PC-3 (cell line): Measurements from ENCODE around the gene PIR. TPM values are rescaled to one million over a fixed set of nuclear protein-coding genes. Genes with fewer than 3 reads are reported as not detected.
A peak's percentile ranks its signal among the peaks of the same experiment; 100 is the strongest.

Experiments
- ATAC-seq: fragments of 200-7000 bp; cut with Tn5 transposase; 2 replicates; pipeline ENCODE4 v1.9.1; 2020; ENCODE audit warnings: mild to moderate bottlenecking, moderate library complexity
- BruUV-seq: library from RNA; stranded (reverse); fragments of 400-500 nt; replicated peaks from 2 replicates; lab custom pipeline; 2021; lab: Mats Ljungman, UMichigan
- CTCF ChIA-PET: fragments of 300-600 bp; sonication (Branson Sonifier 250); formaldehyde crosslinking; loops from one replicate; lab custom pipeline; 2022; ENCODE audit warnings: antibody characterized with exemption; lab: Charles Lee
- POLR2A ChIA-PET: fragments of 300-600 bp; sonication (Branson Sonifier 250); formaldehyde crosslinking; loops from one replicate; lab custom pipeline; 2022; ENCODE audit warnings: antibody characterized with exemption; ENCODE audit not compliant: unreplicated experiment; lab: Charles Lee
- DNase-seq: peaks from one replicate; pipeline ENCODE4 v3.0.0-alpha.2; 2015
- H2AFZ ChIP-seq: fragments of 300-600 bp; sonication (generic); 2 replicates; pipeline ENCODE4 v1.6.0; 2016; ENCODE audit warnings: antibody characterized with exemption, low read length
- H3F3A ChIP-seq: fragments of 300-600 bp; sonication (generic); one replicate; pipeline ENCODE4 v1.6.0; 2017; ENCODE audit warnings: antibody characterized with exemption, low read length, control low read depth, mild to moderate bottlenecking; ENCODE audit not compliant: unreplicated experiment
- H3K27ac ChIP-seq: fragments of 300-600 bp; sonication (generic); 2 replicates; pipeline ENCODE4 v1.5.1; 2016; ENCODE audit warnings: mild to moderate bottlenecking, low read length
- H3K27me3 ChIP-seq: fragments of 300-600 bp; sonication (generic); 2 replicates; pipeline ENCODE4 v1.6.1; 2016; ENCODE audit warnings: low read length, mixed read lengths
- H3K36me3 ChIP-seq: fragments of 300-600 bp; sonication (generic); 2 replicates; pipeline ENCODE4 v1.6.1; 2016; ENCODE audit warnings: low read depth, mixed run types, low read length, mixed read lengths
- H3K4me1 ChIP-seq: fragments of 300-600 bp; sonication (generic); 2 replicates; pipeline ENCODE4 v1.5.1; 2016; ENCODE audit warnings: low read length; ENCODE audit not compliant: insufficient read depth
- H3K4me2 ChIP-seq: fragments of 300-600 bp; sonication (generic); 2 replicates; pipeline ENCODE4 v1.6.0; 2016; ENCODE audit warnings: low read length
- H3K4me3 ChIP-seq: fragments of 300-600 bp; sonication (generic); 2 replicates; pipeline ENCODE4 v1.5.1; 2016; ENCODE audit warnings: mild to moderate bottlenecking, low read length, mixed read lengths
- H3K79me2 ChIP-seq: fragments of 300-600 bp; sonication (generic); 2 replicates; pipeline ENCODE4 v1.6.1; 2017; ENCODE audit warnings: low read length, mixed read lengths
- H3K9ac ChIP-seq: fragments of 300-600 bp; sonication (generic); 2 replicates; pipeline ENCODE4 v1.6.0; 2016; ENCODE audit warnings: mild to moderate bottlenecking, low read length
- H3K9me2 ChIP-seq: fragments of 300-600 bp; sonication (generic); replicated peaks from 2 replicates; pipeline ENCODE4 v1.6.1; 2016; ENCODE audit warnings: mixed run types, low read length, mixed read lengths
- H3K9me3 ChIP-seq: fragments of 300-600 bp; sonication (generic); 2 replicates; pipeline ENCODE4 v1.6.1; 2016; ENCODE audit warnings: low read length, mixed read lengths
- H4K20me1 ChIP-seq: fragments of 300-600 bp; sonication (generic); 2 replicates; pipeline ENCODE4 v1.6.1; 2016; ENCODE audit warnings: low read length, mixed read lengths
- EZH2 ChIP-seq: fragments of 300-600 bp; sonication (generic); IDR thresholded peaks from one replicate; pipeline ENCODE4 v1.6.1; 2017; ENCODE audit warnings: antibody characterized with exemption, mild to moderate bottlenecking, low read length; ENCODE audit not compliant: unreplicated experiment
- EZH2phosphoT487 ChIP-seq: fragments of 300-600 bp; sonication (generic); IDR thresholded peaks from 2 replicates; pipeline ENCODE4 v1.6.1; 2018; ENCODE audit warnings: mild to moderate bottlenecking, antibody characterized with exemption, low read length, borderline replicate concordance
- intact Hi-C: fragments of 100-400 bp; cut with micrococcal nuclease; formaldehyde crosslinking; loops from 2 replicates; pipeline ENCODE4 v1.9.0; 2023
- total RNA-seq: library from RNA; depleted of rRNA; stranded (reverse); fragments of >200 nt; gene quantifications from 2 replicates; pipeline ENCODE4 v1.2.3, GENCODE V29; 2014
- TF ChIP-seq, protein P1 (sequence below): fragments of 300-600 bp; sonication (generic); conservative IDR thresholded peaks from 2 replicates; pipeline ENCODE4 v1.5.1; 2017; ENCODE audit warnings: antibody characterized with exemption, low read depth, mild to moderate bottlenecking, low read length

PIR gene
- total RNA-seq, 1 experiment from 2014 or later, result 50.8 TPM

DNA sequence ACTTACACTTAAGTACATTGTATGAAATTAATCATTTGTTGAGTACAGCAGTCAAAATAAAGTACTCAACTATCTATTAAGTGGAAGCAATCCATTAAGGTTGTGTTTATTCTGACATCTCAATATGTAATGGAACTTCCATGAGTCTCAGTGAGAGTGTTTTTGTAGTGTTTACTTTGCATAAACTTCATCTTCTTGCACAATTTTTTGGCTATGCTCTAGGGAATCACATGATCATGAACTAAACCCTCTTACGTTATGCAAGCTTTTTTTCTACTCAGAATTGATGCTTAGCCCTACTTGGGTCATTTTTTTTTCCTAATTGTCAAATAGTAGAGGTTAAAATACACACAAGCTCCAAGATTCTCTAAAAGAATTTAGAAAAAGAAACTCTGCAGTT is 136.7 kb downstream of the PIR start:
- BruUV-seq, result no TSS peak
- Histone ChIP-seq H3K27me3 (no peaks in the 10 kb centered on the region), H3K9ac (no peak overlapping the region), H2AFZ (no peak overlapping the region), H3K9me3 (no peaks in the 10 kb centered on the region), H3K4me2 (no peak overlapping the region), H3K4me3 (no peak overlapping the region), H3K79me2 (no peaks in the 10 kb centered on the region), H3K9me2 (no peaks in the 10 kb centered on the region), H3F3A (no peaks in the 10 kb centered on the region), H3K36me3 (no peaks in the 10 kb centered on the region), H3K4me1 (no peaks in the 10 kb centered on the region), H4K20me1 (no peaks in the 10 kb centered on the region), H3K27ac (no peak overlapping the region)
- TF ChIP-seq, protein P1, sequence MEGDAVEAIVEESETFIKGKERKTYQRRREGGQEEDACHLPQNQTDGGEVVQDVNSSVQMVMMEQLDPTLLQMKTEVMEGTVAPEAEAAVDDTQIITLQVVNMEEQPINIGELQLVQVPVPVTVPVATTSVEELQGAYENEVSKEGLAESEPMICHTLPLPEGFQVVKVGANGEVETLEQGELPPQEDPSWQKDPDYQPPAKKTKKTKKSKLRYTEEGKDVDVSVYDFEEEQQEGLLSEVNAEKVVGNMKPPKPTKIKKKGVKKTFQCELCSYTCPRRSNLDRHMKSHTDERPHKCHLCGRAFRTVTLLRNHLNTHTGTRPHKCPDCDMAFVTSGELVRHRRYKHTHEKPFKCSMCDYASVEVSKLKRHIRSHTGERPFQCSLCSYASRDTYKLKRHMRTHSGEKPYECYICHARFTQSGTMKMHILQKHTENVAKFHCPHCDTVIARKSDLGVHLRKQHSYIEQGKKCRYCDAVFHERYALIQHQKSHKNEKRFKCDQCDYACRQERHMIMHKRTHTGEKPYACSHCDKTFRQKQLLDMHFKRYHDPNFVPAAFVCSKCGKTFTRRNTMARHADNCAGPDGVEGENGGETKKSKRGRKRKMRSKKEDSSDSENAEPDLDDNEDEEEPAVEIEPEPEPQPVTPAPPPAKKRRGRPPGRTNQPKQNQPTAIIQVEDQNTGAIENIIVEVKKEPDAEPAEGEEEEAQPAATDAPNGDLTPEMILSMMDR, result no peak
- TF ChIP-seq EZH2phosphoT487 (no peak), EZH2 (no peak)
- ChIA-PET POLR2A (no interaction called here), CTCF (no interaction called here)
- DNase-seq, result no peak
- intact Hi-C loops, result no loop called here
- ATAC-seq, result no peak

DNA sequence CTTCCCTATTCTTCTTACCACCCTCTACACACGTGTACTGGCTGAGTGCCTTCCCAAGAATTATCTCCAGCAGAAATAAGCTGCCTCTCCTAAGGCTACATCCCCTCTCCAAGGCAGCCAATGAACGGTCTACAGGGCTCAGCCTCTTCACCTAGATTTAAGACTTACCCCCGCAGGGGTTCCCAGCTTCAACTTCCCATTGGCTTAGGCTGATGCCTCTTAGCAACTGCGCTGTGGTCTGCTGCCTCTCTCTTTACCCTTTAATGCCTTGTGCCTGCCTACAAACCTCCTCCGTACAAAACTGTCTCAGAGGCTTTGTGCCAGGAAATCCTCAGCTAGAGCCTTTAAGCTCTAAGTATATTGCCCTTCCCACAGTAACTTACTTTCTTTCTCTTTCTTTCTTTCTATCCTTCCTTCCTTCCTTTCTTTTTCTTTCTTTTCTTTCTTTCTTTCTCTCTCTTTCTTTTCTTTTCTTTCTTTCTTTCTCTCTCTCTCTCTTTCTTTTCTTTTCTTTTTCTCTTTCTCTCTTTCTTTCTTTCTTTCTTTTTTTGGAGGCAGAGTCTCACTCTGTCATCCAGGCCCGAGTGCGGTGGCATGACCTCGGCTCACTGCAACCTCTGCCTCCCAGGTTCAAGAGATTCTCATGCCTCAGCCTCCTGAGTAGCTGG is 142.7 kb downstream of the PIR start:
- Histone ChIP-seq H4K20me1 (no peaks in the 10 kb centered on the region), H3K79me2 (no peaks in the 10 kb centered on the region), H2AFZ (no peak overlapping the region), H3K27ac (no peak overlapping the region), H3K4me3 (no peak overlapping the region), H3K27me3 (no peaks in the 10 kb centered on the region), H3F3A (no peaks in the 10 kb centered on the region), H3K4me1 (no peaks in the 10 kb centered on the region), H3K9me2 (no peaks in the 10 kb centered on the region), H3K4me2 (no peak overlapping the region), H3K36me3 (no peaks in the 10 kb centered on the region), H3K9me3 (no peaks in the 10 kb centered on the region), H3K9ac (no peak overlapping the region)
- CTCF ChIA-PET, result no interaction called here
- intact Hi-C loops, result no loop called here
- ATAC-seq (no peak), DNase-seq (no peak)
- POLR2A ChIA-PET, result no interaction called here
- no TSS peak for BruUV-seq
- TF ChIP-seq, protein P1, result no peak
- TF ChIP-seq EZH2, result no peak
- TF ChIP-seq EZH2phosphoT487, result no peak

DNA sequence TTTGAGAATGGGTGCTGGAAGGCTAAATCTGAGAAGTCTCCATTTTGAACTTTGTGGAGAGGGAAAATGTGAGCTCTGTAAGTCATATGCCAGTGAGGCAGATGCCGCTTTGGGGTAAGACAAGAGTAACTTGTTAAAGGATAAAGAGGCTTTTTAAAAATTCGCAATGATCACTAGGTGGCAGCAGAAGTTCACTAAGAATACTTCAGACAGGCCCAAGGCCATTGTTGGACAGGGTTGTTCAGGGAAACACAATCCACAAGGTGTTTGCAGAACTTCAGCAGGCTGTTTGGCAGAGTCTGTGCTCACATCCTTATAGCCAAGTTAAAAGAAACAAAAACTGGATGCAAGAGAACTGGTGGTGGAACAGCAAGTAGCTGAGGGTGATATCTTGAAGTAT is 144.1 kb downstream of the PIR start:
- no peaks in the 10 kb centered on the region for H3K36me3 ChIP-seq
- TF ChIP-seq, protein P1, result peak; percentile 69
- TF ChIP-seq EZH2, result no peak
- POLR2A ChIA-PET, result no interaction called here
- H3K27me3 ChIP-seq, result no peaks in the 10 kb centered on the region
- H3K9ac ChIP-seq, result no peak overlapping the region
- DNase-seq, result peak; percentile 83
- no peak overlapping the region for H3K4me2 ChIP-seq
- H3K9me3 ChIP-seq, result no peaks in the 10 kb centered on the region
- H3K79me2 ChIP-seq, result no peaks in the 10 kb centered on the region
- H3K4me3 ChIP-seq, result no peak overlapping the region
- CTCF ChIA-PET, result interaction anchor here (0.6 kb wide), 1 partner anchor 12 kb away, joined by 5 read pairs; no protein-coding TSS in a partner anchor
- no peak overlapping the region for H3K27ac ChIP-seq
- ATAC-seq, result peak; percentile 81
- no peaks in the 10 kb centered on the region for H3K9me2 ChIP-seq
- no peak overlapping the region for H2AFZ ChIP-seq
- intact Hi-C loops, result loop anchor here (1.0 to 2.0 kb wide), 3 partner anchors 48 to 216 kb away; no protein-coding TSS in a partner anchor
- H4K20me1 ChIP-seq, result no peaks in the 10 kb centered on the region
- no peaks in the 10 kb centered on the region for H3K4me1 ChIP-seq
- no peaks in the 10 kb centered on the region for H3F3A ChIP-seq
- BruUV-seq, result no TSS peak
